Stimulated activated CD8-positive, alpha-beta memory T cell treated with anti-CD3 and anti-CD28 coated beads, Interleukin-7, amount 100 ng/mL, for 48 hours (primary cell): ENCODE data around the gene CEACAM5.

Experiments
- DNase-seq, 2 donors: peaks; one replicate each; pipeline ENCODE4 v3.0.0-alpha.2; 2020; ENCODE audit warnings: low read depth in 1 of 2; ENCODE audit errors: extremely low read depth in 1 of 2

CEACAM5 gene

DNA sequence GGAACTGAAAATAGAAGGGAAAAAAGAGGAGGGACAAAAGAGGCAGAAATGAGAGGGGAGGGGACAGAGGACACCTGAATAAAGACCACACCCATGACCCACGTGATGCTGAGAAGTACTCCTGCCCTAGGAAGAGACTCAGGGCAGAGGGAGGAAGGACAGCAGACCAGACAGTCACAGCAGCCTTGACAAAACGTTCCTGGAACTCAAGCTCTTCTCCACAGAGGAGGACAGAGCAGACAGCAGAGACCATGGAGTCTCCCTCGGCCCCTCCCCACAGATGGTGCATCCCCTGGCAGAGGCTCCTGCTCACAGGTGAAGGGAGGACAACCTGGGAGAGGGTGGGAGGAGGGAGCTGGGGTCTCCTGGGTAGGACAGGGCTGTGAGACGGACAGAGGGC, at the start of gene CEACAM5:
TSS of gene CEACAM5 (plus strand) at position 146 of the 400 bp plus-strand sequence. CDS start at position 252, 106 bp downstream.
- no peak for DNase-seq

DNA sequence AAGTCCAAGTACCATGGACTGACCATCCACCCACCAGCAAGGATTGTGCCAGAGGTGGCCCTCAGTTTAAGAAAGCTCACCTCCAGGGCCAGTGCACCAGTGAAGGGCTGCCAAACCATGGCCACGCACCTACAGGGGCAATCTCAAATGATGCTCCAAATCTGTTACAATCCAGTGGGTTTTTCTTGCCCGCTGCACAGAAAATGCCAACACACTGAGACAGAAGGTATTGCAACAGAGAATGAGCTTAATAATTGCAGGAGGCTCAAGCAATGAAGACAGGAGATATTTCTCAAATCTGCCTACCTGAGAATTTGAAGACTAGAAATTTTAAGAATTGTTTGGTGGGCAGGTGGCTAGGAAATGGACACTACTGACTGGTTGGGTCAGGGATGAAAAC, 42.4 kb upstream of the CEACAM5 start:
- DNase-seq = no peak

DNA sequence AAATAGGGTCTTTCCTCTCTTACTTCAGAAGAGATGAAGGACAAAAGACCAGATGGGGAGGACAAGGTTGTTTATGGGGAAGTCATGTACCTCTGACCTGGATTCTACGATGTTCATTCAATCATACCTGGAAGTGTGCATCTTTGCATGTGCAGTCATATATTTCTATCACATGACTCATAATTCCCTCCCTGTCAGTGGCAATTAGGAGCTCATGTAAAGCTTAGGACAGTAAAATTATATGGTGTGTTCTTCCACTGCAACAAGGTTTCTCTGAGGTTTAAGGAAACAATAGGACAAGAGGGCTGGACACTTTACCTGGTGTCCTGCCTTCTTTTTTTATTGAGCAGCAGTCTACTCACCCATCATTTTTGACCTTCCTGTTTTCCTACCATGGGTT, 40.1 kb upstream of the CEACAM5 start:
- DNase-seq = no peak

DNA sequence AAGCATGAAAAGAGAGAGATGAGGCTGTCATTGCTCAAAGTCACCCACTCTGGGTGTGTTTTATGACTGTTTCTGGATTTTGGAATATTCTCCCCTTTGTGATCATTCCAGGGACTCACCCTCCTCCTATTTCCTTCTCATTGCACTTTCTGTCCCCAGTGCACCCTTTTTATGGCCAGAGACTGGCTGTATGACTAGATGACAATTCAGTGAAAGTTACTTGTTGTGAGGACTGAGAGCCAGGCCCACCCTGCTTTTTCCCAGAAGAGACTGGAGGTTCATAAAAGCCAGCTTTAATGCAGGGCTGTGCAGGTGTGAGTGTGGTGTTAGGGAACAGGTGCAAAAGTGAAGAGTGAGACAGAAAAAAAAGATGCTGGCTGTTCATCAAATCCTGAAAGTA, 37.7 kb upstream of the CEACAM5 start:
- DNase-seq = no peak

DNA sequence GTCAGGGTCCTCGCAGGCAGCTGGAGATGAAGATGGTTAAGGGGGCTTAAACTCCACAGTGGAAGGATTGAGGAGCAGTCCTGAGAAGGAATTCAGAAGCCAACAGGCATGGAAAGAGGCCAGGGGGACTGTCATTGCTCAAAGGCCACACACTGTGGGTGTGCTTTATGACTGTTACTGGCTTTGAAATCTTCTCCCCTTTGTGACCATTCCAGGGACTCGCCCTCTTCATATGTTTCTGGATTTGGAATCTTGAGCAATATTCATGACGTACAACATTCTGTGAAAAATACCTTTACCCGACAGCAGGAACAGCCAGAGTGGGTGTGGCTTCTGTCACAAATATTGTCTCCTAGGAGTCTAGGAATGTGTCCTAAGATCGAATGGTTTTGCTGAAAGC, 36.9 kb upstream of the CEACAM5 start:
- DNase-seq = no peak

DNA sequence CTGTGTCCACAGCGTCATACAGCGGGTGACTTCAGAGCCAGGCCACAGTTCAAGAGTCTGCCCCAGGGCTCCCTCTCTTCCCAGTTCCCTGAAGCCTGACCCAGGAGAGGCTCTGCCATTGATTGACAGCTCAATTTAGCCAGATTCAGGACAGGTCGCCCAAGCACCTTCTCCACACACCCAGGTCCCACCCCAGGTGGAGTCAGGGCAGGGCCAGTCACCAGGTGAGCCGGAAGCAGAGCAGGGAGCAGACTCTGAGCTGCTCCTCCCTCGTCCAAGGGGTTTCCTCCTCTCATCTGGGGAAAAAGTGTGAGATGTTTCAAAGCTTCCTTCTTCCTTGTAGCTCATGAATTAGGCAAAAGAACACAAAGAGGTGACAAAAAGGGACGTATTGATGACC, 26.0 kb upstream of the CEACAM5 start:
- DNase-seq = no peak

DNA sequence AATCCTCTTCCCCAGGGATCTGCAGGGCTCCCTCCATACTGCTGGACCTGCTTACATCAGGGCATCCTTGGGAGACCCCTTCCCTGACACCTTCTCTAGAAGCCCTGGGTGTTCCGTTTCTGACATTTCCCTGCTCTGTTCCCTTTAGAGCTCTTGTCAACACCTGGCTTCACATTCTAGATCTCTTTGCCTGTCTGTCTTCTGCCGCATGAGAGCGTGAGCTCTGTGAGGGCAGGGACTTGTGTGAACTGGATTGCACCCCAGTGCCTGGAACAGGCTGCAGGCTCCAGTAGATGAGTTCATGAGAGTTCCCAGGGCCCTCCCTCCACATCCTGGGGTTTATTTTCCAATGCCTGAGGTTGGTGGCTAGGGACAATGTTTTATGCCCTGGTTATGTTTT, 21.0 kb upstream of the CEACAM5 start:
- no peak for DNase-seq

DNA sequence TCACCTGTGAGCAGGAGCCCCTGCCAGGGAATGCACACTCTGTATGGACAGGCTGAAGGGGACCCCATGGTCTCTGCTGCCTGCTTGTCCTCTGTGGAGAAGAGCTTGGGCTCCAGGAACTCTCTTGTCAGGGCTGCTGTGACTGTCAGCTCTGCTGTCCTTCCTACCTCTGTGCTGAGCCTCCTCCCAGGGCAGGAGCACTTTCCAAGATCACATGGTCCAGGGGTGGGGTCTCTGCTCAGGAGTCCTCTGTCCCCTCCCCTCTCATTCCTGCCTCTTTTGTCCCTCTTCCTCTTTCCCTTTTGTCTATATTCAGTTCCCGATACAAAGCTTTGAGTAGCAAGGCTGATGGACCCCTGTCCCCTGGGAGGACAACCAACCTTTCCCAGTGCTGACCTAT, 20.3 kb upstream of the CEACAM5 start, which contains the start of gene CEACAM7:
TSS of gene CEACAM7 (minus strand) at position 173 of the 400 bp plus-strand sequence. CDS start at position 68, 105 bp downstream.
- no peak for DNase-seq

DNA sequence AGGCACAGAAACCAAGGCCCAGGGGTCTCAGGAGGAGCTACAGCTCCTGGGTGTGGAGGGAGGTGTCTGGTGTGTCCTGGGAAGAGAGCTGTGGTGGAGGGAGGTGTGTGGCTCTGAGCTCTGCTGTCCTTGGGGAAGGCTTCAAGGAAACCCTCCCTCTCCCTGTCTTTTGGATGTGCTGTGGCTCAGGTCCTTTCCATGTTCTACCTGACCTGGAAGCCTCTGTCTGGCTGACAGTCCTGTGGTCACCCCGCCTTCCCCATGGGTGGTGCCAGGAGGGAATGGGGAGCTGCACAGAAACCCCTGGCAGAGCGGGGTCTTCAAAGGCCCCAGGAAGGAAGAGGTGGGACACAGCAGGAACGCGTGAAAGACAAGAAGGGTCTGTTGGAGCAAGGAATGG, 19.7 kb upstream of the CEACAM5 start:
- no peak for DNase-seq

DNA sequence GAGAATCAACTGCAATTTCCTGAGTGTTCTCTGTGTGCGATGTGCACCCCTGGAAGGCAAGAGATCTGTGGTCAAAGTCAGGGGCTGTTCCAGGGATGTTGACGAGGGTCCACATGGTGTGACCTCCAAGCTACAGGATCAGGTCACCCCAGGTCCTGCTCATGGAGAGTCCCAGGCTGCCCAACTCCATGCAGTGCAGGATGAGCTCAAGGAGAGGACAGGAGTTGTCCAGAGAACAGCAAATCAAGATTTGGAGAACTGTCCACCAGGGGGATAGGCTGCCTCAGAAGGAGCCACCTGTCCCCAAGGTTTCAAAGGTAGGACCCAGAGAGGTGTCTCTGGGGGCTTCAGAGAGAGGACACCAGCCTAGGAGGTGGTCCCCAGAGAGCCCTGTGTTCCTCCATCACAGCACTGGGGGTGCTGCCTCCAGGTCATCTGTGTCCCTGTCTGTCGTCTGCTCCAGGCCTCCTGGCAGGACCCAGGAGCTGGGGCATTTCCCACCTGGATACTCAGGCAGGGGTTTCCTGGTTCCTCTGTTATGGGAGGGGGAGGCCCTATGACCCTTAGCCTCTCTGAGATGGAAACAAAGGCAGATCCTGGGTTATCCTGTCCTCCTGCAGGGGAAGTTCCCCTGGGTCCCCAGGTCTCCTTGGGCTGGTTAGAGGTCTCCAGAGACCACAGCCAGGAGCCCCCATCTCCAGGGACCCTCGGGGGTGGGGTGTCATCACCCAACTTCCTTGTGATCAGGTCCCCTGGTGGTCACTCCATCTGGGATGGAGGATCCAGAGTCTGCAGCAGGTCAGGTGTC, 18.2 kb upstream of the CEACAM5 start:
- no peak for DNase-seq

DNA sequence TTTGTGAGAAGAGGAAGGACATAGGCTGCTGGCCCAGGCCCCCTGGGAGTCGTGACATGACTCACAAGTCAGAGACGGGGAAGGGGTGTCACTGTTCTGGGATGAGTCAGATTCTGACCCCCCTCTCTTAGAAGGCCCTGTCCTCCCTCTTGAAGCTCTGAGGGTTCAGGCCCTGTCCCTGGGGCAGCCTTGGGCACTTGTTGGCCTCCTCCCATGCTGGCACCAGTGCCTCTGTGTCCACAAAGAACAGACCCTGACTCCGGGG, 17.7 kb upstream of the CEACAM5 start:
- no peak for DNase-seq

DNA sequence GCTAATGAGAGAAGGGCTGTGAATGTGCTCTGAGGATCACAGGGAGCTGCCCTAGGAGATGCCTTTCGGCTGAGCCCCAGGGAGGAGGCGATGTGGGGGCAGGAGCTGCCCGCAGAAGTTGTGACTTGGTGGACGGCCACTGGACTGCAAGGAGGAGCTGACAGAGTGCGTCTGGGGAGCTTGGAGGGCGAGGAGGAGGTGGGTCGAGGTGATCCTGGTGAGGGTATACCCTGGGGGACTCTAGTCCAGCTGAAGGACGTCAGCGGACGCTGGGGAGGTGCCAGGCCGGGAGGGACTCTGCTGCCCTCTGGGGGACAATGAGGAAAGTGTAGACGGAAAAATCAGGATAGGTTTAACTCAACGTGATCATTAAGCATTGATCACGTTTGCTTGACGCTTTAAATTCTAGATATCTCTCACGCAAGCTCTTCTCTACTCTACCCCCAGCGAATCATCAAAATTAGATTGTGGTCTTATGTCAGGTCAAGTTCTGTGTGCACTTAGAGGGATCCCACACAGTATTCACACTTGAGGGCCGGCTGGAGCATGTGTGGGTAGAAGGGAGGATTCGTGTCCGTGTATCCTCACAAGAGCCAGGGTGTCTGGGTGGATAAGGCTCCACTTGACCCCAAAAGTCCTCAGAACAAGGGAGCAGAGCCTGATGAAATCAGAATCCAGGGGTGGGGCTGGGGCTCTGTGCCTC, 17.0 kb upstream of the CEACAM5 start:
- DNase-seq = no peak

DNA sequence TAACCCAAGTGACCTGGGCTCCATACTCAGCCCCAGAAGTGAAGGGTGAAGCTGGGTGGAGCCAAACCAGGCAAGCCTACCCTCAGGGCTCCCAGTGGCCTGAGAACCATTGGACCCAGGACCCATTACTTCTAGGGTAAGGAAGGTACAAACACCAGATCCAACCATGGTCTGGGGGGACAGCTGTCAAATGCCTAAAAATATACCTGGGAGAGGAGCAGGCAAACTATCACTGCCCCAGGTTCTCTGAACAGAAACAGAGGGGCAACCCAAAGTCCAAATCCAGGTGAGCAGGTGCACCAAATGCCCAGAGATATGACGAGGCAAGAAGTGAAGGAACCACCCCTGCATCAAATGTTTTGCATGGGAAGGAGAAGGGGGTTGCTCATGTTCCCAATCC, 14.2 kb upstream of the CEACAM5 start:
- no peak for DNase-seq

DNA sequence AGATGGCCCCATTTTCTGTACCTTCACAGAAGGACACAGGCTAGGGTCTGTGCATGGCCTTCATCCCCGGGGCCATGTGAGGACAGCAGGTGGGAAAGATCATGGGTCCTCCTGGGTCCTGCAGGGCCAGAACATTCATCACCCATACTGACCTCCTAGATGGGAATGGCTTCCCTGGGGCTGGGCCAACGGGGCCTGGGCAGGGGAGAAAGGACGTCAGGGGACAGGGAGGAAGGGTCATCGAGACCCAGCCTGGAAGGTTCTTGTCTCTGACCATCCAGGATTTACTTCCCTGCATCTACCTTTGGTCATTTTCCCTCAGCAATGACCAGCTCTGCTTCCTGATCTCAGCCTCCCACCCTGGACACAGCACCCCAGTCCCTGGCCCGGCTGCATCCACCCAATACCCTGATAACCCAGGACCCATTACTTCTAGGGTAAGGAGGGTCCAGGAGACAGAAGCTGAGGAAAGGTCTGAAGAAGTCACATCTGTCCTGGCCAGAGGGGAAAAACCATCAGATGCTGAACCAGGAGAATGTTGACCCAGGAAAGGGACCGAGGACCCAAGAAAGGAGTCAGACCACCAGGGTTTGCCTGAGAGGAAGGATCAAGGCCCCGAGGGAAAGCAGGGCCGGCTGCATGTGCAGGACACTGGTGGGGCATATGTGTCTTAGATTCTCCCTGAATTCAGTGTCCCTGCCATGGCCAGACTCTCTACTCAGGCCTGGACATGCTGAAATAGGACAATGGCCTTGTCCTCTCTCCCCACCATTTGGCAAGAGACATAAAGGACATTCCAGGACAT, 13.4 kb upstream of the CEACAM5 start:
- DNase-seq = no peak

DNA sequence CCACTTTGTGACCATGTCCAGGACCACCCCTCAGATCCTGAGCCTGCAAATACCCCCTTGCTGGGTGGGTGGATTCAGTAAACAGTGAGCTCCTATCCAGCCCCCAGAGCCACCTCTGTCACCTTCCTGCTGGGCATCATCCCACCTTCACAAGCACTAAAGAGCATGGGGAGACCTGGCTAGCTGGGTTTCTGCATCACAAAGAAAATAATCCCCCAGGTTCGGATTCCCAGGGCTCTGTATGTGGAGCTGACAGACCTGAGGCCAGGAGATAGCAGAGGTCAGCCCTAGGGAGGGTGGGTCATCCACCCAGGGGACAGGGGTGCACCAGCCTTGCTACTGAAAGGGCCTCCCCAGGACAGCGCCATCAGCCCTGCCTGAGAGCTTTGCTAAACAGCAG, 12.7 kb upstream of the CEACAM5 start:
- no peak for DNase-seq

DNA sequence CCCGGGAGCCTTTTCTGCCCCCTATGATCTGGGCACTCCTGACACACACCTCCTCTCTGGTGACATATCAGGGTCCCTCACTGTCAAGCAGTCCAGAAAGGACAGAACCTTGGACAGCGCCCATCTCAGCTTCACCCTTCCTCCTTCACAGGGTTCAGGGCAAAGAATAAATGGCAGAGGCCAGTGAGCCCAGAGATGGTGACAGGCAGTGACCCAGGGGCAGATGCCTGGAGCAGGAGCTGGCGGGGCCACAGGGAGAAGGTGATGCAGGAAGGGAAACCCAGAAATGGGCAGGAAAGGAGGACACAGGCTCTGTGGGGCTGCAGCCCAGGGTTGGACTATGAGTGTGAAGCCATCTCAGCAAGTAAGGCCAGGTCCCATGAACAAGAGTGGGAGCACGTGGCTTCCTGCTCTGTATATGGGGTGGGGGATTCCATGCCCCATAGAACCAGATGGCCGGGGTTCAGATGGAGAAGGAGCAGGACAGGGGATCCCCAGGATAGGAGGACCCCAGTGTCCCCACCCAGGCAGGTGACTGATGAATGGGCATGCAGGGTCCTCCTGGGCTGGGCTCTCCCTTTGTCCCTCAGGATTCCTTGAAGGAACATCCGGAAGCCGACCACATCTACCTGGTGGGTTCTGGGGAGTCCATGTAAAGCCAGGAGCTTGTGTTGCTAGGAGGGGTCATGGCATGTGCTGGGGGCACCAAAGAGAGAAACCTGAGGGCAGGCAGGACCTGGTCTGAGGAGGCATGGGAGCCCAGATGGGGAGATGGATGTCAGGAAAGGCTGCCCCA, 11.8 kb upstream of the CEACAM5 start:
- DNase-seq = no peak

DNA sequence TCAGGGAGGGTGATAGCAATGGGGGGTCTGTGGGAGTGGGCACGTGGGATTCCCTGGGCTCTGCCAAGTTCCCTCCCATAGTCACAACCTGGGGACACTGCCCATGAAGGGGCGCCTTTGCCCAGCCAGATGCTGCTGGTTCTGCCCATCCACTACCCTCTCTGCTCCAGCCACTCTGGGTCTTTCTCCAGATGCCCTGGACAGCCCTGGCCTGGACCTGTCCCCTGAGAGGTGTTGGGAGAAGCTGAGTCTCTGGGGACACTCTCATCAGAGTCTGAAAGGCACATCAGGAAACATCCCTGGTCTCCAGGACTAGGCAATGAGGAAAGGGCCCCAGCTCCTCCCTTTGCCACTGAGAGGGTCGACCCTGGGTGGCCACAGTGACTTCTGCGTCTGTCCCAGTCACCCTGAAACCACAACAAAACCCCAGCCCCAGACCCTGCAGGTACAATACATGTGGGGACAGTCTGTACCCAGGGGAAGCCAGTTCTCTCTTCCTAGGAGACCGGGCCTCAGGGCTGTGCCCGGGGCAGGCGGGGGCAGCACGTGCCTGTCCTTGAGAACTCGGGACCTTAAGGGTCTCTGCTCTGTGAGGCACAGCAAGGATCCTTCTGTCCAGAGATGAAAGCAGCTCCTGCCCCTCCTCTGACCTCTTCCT, 11.1 kb upstream of the CEACAM5 start:
- DNase-seq = no peak

DNA sequence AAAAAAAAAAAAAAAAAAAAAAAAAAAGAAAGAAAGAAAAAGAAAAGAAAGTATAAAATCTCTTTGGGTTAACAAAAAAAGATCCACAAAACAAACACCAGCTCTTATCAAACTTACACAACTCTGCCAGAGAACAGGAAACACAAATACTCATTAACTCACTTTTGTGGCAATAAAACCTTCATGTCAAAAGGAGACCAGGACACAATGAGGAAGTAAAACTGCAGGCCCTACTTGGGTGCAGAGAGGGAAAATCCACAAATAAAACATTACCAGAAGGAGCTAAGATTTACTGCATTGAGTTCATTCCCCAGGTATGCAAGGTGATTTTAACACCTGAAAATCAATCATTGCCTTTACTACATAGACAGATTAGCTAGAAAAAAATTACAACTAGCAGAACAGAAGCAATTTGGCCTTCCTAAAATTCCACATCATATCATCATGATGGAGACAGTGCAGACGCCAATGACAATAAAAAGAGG, 9.6 kb upstream of the CEACAM5 start:
- DNase-seq = no peak

DNA sequence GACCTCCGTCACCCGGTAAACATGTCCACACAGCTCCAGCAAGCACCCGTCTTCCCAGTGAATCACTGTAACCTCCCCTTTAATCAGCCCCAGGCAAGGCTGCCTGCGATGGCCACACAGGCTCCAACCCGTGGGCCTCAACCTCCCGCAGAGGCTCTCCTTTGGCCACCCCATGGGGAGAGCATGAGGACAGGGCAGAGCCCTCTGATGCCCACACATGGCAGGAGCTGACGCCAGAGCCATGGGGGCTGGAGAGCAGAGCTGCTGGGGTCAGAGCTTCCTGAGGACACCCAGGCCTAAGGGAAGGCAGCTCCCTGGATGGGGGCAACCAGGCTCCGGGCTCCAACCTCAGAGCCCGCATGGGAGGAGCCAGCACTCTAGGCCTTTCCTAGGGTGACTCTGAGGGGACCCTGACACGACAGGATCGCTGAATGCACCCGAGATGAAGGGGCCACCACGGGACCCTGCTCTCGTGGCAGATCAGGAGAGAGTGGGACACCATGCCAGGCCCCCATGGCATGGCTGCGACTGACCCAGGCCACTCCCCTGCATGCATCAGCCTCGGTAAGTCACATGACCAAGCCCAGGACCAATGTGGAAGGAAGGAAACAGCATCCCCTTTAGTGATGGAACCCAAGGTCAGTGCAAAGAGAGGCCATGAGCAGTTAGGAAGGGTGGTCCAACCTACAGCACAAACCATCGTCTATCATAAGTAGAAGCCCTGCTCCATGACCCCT, 9.0 kb upstream of the CEACAM5 start:
- no peak for DNase-seq

DNA sequence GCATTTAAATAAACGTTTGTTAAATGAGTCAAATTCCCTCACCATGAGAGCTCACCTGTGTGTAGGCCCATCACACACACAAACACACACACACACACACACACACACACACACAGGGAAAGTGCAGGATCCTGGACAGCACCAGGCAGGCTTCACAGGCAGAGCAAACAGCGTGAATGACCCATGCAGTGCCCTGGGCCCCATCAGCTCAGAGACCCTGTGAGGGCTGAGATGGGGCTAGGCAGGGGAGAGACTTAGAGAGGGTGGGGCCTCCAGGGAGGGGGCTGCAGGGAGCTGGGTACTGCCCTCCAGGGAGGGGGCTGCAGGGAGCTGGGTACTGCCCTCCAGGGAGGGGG, 8.5 kb upstream of the CEACAM5 start:
- no peak for DNase-seq
